ENCODE measurements around the gene MT1E. TPM values are rescaled to one million over a fixed set of nuclear protein-coding genes. Genes with fewer than 3 reads are reported as not detected.

Gene MT1E
- total and polyA plus RNA-seq, 2 of the 8 experiments (the other 6 are each of a cell fraction or from before 2014, with no cell fraction given): 7.9 to 117 TPM

DNA sequence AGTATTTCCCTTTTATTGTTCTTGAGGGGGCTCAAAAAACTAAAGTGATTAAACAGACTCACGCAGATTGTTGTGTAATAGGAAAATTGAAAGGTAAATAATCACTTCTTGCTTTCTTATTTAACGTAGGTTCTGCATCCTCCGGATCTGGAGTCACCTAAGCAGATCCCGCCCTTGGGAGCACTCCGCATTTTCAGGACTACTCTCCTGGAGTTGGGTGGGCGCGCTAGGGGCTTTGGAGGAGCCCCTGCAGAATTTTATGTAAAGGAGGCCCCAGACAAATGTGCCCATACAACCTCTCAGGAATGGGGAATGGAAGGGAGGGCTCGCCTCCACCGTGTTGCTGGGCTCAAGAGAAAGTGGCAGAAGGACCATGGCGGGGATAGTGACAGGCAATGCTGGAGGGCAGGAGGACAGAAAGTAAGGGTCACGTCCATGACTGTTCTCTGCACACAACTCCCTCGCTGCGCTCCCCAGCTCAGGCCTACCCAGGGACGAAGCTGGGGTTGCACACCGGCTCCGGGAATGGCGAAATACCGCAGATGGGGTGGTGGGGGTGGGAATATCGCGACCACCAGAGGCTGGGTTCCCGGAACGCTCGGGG lies 8.9 kb upstream of the MT1E start:
- no peak overlapping the region for H2BK120ac ChIP-seq (replicated peaks; ENCODE audit: low read depth, low read length)
- H3K4me2 ChIP-seq (ENCODE audit: insufficient read depth in 1 of 2, low read depth in 2 of 2, low read length in 2 of 2): peak overlapping the region; percentile 84 to 88
- H2BK20ac ChIP-seq (ENCODE audit: low read length): no peak overlapping the region
- H3K9me3 ChIP-seq (ENCODE audit: insufficient read depth in 2 of 2, low read depth in 1 of 2, low read length in 1 of 2): no peaks in the 10 kb centered on the region
- 0 out of 2 replicates have a peak overlapping the region, but pooled peaks have one; percentile 29 for H2BK15ac ChIP-seq (ENCODE audit: low read length)
- no peak overlapping the region for H2AFZ ChIP-seq (ENCODE audit: low read length)
- FAIRE-seq (no peak), DNase-seq (ENCODE audit: low read depth in 1 of 2, low spot score in 2 of 2) (no peak)
- H2BK12ac ChIP-seq (ENCODE audit: low read depth, low read length): no peak overlapping the region; the same call in 1 of the 2 replicates
- POLR2A ChIA-PET (ENCODE audit: partially characterized antibody): interaction anchor here (1.8 to 3.9 kb wide), 3 partner anchors 9 to 51 kb away, joined by 5 to 31 read pairs (median 10); partner anchors contain the start of genes MT1E, MT1G and MT2A
- peaks cover 2 to 6% of the 10 kb centered on the region in 2 experiments for H4K20me1 ChIP-seq (replicated peaks in 1 of 2; ENCODE audit: control insufficient read depth in 1 of 2, insufficient read depth in 2 of 2, low read length in 2 of 2)
- H3K4me3 ChIP-seq (ENCODE audit: extremely low read depth in 1 of 4, insufficient read depth in 2 of 4, low read depth in 3 of 4, low read length in 4 of 4): peak overlapping the region; percentile 34 to 57 (median 41)
- H2BK5ac ChIP-seq (ENCODE audit: low read depth, low read length): peak overlapping the region; percentile 63; the same call in 1 of the 2 replicates
- H3K23ac ChIP-seq (ENCODE audit: insufficient read length): no peak overlapping the region
- H3K14ac ChIP-seq (ENCODE audit: insufficient read length): no peak overlapping the region
- CTCF ChIA-PET (ENCODE audit: partially characterized antibody): interaction anchor here (0.9 to 3.2 kb wide), 7 partner anchors 8 to 16 kb away, joined by 3 to 12 read pairs (median 4); partner anchors contain the start of gene MT1M
- H4K91ac ChIP-seq (replicated peaks; ENCODE audit: insufficient read length, low read length): no peak overlapping the region
- H3K27me3 ChIP-seq (replicated peaks in 1 of 4; ENCODE audit: control insufficient read depth in 3 of 4, extremely low read depth in 1 of 4, insufficient read depth in 3 of 4, low read length in 3 of 4): peaks cover 36 to 72% (median 65%) of the 10 kb centered on the region in 4 experiments
- H3K79me1 ChIP-seq (ENCODE audit: low read depth, low read length): no peaks in the 10 kb centered on the region
- H4K5ac ChIP-seq (ENCODE audit: insufficient read length, low read depth, low read length): no peak overlapping the region
- no peaks in the 10 kb centered on the region for H3K36me3 ChIP-seq (ENCODE audit: control insufficient read depth in 2 of 4, insufficient read depth in 4 of 4, low read length in 3 of 4)
- H3K27ac ChIP-seq (ENCODE audit: low read depth, low read length): no peak overlapping the region
- no peak overlapping the region for H4K8ac ChIP-seq (ENCODE audit: extremely low read depth, insufficient read depth, low read length)
- no peaks in the 10 kb centered on the region for H3K79me2 ChIP-seq (ENCODE audit: control insufficient read depth in 1 of 2, insufficient read depth in 2 of 2, low read length in 2 of 2)
- no peak overlapping the region for H3K9ac ChIP-seq (replicated peaks in 1 of 4; ENCODE audit: extremely low read depth in 1 of 4, low read depth in 3 of 4, low read length in 3 of 4)
- peaks cover 0 to 15% (median 11%) of the 10 kb centered on the region in 4 experiments; a peak in 6 of 7 replicates for H3K4me1 ChIP-seq (replicated peaks in 1 of 4; ENCODE audit: control insufficient read depth in 3 of 4, insufficient read depth in 4 of 4, low read length in 3 of 4)
- H3K23me2 ChIP-seq (ENCODE audit: low read depth, low read length): peaks cover 5% of the 10 kb centered on the region; the same call in 1 of the 2 replicates
- no peak overlapping the region for H2AK5ac ChIP-seq (ENCODE audit: low read depth, low read length)
- no peak overlapping the region for H3K4ac ChIP-seq (replicated peaks; ENCODE audit: insufficient read length, low read depth, low read length)
- H3K18ac ChIP-seq (ENCODE audit: extremely low read depth, low read length): 0 out of 2 replicates have a peak overlapping the region, but pooled peaks have one; percentile 72
- no peak for TF ChIP-seq JUN (IDR thresholded peaks at IDR 0.05; ENCODE audit: low read depth, low read length)
- TF ChIP-seq SP1 (IDR thresholded peaks at IDR 0.05; ENCODE audit: low read depth, low read length): peak; percentile 54; the same call in 1 of the 2 replicates
- no peak for TF ChIP-seq TCF12 (IDR thresholded peaks at IDR 0.05; ENCODE audit: low read depth, low read length)
- WGBS, 2 experiments (ENCODE audit: extremely low coverage in 1 of 2, insufficient coverage in 1 of 2, insufficient read length in 1 of 2, insufficient replicate concordance in 2 of 2, low coverage in 1 of 2, low lambda C conversion rate in 2 of 2, missing lambda C conversion rate in 1 of 2): 6% methylated on average over 23 of the region's 23 CpGs; no CpG with 5 or more reads in 1 of the 2 experiments
- no peak overlapping the region for H3K56ac ChIP-seq (replicated peaks; ENCODE audit: insufficient read length, low read depth, low read length)
